ENCODE measurements around the gene ARHGAP10.

DNA sequence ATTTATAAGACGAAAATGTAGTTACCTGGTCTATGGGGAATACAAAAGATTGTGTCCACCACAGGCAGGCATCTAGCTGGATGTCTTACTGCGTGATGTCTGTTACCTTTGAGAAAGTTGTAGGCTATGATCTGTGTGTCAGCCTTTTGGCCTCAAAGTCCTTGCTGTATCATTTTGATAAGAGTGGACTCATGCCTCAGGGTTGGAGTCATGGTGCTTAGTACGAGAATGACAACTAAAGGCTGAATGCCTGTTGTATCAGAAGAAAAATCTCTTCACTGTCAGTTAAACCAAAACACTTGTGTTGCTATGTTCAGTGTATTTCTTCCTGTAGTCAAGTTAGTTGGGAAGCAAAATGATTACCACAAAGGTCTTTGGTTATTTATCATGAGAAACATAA lies 226.2 kb downstream of the ARHGAP10 start:
- TF ChIP-seq, protein P1, sequence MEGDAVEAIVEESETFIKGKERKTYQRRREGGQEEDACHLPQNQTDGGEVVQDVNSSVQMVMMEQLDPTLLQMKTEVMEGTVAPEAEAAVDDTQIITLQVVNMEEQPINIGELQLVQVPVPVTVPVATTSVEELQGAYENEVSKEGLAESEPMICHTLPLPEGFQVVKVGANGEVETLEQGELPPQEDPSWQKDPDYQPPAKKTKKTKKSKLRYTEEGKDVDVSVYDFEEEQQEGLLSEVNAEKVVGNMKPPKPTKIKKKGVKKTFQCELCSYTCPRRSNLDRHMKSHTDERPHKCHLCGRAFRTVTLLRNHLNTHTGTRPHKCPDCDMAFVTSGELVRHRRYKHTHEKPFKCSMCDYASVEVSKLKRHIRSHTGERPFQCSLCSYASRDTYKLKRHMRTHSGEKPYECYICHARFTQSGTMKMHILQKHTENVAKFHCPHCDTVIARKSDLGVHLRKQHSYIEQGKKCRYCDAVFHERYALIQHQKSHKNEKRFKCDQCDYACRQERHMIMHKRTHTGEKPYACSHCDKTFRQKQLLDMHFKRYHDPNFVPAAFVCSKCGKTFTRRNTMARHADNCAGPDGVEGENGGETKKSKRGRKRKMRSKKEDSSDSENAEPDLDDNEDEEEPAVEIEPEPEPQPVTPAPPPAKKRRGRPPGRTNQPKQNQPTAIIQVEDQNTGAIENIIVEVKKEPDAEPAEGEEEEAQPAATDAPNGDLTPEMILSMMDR (IDR thresholded peaks at IDR 0.05) = no peak
- TF ChIP-seq POLR2A (IDR thresholded peaks at IDR 0.05; ENCODE audit: low read depth) (no peak), EP300 (IDR thresholded peaks at IDR 0.05) (no peak)

Measured in esophagus muscularis mucosa (tissue), 4 donors.